HG03442 (cell line): ENCODE measurements around the gene SLC25A41.
A peak's percentile ranks its signal among the peaks of the same experiment; 100 is the strongest.

Experiments
- ATAC-seq: cut with Tn5 transposase; IDR thresholded peaks from one replicate; pipeline ENCODE4 v1.9.1; 2021; ENCODE audit warnings: mild to moderate bottlenecking, moderate library complexity; ENCODE audit not compliant: unreplicated experiment

Gene SLC25A41

DNA sequence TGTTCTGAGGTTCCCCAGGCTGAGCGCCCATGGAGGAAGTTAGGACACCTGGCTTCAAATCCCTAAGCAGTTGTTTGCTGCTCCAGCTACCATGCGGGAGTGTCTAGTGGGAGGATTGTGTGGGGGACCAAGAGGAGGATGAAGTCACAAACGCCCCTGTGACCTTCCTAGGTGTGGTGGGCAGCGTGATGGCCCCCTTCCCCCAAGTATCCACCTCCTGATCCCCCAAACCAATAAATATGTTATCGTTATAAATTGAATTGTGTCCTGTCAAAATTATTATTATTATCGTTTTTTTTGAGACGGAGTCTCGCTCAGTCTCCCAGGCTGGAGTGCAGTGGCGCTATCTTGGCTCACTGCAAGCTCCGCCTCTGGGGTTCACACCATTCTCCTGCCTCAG lies at the start of gene SLC25A41:
TSS of gene SLC25A41 (minus strand) at position 101 of the 400 bp plus-strand sequence. CDS start at position 31, 70 bp downstream.
- no peak for ATAC-seq

DNA sequence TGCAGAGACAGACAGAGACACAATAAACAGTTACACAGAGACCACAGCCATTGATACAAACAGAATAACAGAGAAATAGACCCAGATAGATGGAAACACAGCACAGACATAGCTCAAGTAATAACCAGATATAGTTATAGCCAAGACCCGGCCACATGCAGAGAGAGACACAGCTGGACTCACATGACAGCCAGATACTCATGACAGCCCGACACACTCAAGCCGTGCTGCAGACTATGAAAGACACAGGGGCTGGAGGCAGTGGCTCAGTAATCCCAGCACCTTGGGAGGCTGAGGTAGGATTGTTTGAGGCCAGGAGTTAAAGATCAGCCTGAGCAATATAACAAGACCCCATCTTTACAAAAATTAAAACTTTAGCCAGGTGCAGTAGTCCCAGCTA lies 49.7 kb upstream of the SLC25A41 start:
- ATAC-seq: no peak

DNA sequence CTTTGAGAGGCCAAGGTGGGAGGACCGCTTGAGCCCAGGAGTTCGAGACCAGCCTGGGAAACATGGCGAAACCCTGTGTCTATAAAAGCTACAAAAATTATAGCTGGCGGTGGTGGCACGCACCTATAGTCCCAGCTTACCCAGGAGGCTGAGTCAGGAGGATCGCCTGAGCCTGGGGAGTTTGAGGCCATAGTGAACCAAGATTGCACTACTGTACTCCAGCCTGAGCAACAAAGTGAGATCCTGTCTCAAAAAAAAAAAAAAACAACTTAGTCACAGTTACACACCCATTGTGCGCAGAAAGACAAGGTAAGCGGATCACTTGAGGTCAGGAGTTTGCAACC lies 48.8 kb upstream of the SLC25A41 start:
- no peak for ATAC-seq

DNA sequence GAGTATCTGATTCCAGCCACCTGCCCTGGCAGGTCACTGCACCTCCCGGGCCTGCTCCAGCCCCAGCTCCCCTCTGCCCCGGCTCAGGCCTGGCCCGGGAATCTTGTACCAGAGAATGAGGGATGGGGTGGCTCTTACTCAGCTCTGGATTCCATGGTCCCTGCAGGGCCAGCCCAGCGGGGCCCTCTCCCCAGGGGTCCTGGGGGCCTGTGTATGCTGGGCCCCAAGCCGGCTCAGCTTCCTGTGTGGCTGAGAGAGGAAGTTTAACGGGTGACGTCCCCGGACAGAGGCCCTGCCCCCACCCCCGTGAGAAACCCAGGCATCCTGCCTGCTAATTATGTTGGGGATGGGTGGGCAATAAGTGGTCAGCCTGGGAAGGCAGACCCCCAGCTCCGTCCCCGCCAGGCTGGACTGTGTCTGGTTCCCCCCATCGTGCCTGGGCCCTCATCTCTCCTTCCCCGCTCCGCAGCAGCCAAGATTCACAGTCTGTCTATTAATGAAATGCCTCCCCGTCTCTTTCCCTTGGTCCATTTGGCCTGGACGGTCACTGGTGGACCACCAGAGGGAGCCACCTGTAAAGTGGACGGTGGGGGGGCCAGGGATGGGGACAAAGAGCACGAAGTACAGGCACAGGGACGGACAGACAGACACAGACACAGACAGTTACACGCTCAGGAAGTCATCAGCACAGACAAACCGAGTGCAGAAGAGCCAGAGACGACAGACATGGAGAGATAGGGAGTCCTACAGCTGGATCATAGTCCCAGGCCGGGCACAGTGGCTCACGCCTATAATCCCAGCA lies 48.2 kb upstream of the SLC25A41 start, which contains the start of gene DENND1C:
TSS of gene DENND1C (minus strand) at position 247 of the 802 bp plus-strand sequence. CDS start at position 155, 92 bp downstream.
- ATAC-seq: peak; percentile 54

DNA sequence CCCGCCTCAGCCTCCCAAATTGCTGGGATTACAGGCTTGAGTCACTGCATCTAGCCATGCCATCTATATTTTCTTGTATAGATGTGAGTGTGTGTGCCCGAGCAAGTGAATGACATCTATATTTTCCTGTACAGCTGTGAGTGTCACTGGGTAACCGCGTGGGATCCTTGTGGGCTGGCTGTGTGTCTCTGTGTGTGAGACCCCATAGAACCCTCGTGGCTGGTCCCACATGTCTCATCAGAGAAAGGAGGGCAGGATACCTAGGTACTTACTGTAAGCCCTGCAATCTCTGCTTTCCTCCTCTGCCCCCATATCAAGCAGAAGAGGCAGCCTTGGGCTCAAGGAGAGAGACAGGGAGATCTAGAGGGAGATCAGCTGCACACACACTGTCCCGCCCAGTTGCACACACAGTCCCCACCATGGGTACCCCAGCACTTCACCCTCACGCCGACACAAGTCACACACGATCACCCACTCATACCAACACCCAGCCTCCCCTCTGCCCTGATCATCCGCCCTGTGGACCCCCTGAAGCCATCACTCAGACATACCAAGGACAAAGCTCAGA lies 47.4 kb upstream of the SLC25A41 start:
- ATAC-seq: no peak

DNA sequence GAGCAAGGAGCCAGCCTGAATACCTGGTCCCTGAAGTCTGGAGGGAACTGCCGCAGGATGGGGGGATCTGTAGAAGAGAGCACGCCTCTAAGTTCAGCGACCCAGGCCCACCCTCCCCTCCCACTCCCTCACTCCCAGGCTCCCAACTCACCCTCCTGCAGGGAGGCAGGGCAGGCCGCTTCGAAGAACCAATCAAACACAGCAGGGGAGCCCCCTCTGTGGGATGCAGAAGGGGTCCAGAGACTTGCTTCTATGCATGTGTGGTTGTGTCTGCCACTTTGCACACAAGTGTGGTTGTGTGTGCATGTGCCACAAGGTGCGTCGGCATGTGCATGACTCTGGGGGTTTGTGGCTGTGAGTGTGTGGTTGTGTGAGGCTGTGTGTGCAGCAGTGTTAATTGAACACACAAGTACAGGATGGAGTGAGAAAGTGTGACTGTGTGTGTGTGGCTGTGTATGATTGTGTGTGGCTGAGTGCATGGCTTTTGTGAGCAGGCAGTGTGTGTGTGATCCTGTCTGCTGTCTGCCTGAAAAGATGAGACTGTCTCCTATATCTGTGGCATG lies 46.4 kb upstream of the SLC25A41 start:
- no peak for ATAC-seq

DNA sequence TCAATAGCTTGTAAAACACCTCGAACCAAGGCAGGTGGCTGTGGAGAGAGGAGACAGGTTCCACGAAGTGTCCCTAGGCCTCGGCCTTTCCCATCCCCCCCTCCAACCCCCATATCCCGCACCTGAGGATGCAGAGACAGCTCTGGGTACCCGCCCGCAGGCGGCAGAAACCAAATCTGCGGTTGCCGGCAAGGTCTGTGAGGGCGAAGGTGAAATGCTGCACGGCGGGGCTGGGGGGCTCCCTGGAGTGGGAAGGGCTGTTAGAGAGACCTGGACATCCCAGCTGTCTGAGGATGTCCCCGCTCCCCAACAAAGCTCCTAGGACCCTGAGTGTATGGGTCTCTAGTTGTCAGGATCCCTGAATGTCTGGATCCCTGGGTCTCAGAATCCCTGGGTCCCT lies 45.3 kb upstream of the SLC25A41 start:
- no peak for ATAC-seq

DNA sequence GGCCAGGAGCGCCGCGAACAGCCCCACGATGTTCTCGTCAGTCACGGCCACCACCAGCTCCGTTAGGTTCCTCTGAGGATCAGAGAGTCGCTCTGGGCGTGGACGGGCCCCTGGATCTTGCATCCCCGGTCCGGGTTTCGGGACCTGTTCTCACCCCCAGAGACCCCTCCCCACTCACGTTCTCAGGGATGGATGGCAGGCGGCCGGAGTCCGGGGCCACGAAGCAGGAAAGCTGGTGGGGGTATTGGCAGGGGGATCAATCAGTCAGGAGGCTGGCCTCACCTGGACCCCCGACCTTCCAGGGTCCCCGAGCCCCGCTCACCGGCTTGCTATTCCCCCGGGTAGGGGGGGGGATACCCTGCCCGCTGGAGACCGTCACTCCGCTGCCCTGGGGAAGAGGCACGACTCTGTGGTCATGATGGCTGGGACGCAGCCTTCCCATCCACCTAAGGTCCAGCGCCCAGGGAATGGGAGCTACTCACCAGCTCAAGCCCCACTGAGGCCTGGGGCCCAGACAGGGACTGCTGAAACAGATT lies 43.4 kb upstream of the SLC25A41 start:
- no peak for ATAC-seq

DNA sequence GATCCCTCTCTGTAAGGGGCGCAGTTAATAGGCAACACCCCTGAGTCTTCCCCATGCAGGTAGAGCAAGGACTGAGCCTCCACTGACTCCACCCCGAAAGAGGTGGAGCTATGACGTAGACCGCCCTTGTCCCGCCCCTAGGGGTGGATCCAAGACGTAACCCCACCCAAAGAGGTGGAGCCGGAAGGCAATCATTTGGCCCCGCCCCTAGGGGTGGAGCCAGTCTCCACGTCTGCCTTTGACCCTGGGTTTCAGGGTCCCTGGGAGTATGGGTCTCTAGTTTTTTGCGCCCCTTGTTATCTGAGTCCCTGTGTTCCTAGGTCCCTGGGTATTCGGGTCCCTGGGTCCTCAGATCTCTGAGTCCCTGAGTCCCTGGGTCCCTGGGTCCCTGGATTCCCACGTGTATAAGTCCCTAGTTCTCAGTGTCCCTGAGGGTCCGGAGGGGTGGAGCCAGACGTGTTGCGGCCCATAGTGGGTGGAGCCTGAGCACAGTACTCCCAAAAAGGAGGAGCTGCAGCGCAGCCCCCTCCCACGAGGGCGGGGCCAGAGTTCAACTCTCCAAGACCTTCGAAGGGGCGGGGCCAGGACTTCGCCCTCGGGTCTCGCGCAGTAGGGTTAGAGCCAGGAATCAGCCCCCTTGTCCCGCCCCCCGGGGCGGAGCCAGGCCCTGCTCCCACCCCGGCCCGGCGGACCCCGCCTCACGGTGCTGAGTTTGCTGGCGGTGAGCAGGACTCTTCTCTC lies 42.8 kb upstream of the SLC25A41 start:
- no peak for ATAC-seq

DNA sequence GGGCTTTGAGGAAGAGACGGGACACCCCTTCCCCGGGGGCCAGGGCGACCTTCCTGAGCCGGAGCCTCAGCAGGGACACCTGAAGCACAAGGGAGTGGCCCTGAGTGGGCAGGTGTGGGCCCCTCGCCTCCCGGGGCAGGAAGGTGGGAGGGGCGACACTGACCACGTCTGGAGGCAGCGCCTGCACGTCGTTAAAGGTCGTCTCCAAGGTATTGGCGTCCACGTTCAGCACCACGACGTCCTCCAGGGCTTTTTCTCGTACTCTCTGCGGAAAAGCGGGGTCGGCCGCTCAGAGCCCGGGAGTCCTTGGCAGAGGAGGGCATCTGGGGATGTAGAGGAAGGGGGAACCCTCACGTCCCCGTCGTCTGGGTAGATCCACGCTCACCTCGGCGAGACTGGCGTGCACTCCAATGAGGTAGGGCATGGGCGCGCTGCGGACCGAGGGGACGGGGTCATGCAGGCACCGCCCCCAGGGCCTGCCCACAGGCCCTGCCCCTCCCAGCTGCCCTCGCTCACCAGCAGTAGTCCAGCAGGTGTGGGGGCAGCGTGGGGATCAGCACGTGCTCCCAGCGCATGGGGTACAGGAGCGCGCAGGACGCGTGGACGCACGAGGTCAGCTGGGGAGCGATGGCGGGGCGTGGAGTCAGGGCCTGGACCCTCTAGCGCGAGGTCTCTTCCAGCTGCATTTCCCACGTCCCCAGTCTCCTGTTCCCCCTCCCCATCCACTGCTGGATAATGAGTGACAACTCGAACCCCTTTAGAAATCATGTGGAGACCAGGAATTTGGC lies 42.0 kb upstream of the SLC25A41 start:
- no peak for ATAC-seq

DNA sequence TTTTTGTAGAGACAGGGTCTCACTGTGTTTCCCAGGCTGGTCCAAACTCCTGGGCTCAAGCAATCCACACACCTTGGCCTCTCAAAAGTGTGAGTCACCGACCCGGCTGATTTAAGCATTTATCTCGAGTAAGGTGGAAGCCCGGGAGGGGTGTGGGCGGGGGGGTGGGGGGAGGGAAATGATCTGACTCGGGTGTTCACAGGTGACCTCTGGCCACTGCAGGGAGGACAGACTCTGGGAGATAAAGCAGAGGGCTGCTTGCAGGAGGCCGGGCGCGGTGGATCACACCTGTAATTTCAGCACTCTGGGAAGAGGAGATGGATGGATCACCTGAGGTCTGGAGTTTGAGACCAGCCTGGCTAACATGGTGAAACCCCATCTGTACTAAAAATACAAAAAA lies 40.1 kb upstream of the SLC25A41 start:
- ATAC-seq: no peak

DNA sequence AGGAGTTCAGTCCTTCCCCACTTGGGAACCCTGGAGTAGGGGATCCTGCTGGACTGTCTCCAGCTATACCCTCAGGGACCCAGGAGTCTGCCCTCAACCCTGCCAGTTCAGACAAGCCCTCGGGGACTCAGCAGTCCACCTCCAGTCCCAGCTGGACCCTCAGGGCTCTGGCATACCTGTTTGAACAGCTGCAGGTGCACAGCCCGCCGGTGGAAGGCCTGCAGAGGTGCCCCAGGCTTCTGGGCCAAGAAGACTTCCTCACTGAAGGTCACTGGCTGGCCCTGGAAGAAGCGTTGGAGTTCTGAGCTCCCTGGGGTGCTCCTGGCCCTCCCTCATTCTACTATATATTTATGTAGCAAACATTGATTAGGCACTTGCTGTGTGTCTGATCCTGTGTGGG lies 39.1 kb upstream of the SLC25A41 start:
- ATAC-seq: no peak

DNA sequence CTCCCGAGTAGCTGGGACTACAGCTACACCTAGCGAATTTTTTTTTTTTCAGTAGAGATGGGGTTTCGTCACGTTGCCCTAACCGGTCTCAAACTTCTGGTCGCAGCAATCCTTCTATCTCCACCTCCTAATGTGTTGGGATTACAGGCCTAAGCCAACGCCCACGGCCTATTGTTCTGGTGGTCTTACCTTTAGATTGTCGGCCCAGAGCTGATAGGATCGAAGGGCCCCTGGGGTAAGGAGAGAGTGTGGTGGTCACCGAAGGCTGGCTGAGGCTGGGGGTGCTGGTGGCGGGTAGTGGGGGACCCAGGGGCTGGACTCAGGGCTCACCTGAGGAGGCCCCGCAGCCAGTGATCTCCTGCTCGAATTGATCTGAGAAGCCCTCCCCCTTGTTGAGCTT lies 37.5 kb upstream of the SLC25A41 start:
- ATAC-seq: no peak

DNA sequence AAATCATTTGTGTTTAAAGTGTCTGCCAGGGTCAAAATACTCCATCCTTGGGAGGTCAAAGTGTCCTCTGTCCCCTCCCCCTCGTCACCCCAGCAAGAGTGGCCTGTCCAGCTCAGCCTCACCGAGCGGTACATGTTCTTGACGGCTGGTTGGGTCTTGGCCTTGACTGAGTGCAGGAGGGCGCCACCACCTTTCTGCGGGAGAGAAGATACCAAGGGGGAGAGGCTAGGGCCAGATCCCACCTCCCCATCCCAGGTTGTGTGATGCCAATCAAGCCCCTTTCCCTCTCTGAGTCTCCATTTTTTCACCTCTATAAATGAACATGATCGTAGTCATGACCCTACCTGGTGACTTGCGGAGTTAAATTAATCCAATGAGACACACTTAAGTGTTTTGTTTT lies 36.6 kb upstream of the SLC25A41 start:
- no peak for ATAC-seq

DNA sequence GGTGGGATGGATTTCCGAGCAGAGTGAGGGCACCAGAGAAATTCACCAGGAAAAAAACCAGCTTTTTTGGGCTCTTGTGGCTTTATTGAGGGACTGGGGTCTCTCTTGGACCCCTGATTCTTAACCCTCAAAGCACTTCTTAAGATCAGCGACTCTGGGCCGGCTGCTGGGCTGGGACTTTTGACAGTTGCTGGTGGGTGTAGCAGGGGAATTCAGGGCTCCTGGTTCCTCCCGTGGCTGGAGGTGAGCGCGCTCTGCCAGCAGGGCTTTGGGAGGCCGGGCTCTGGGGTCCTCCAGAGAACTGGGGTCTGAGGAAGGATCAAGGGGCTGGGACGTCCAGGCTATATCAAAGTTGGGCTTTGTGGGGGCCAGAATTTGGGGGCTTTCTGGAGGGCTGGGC lies 33.8 kb upstream of the SLC25A41 start:
- no peak for ATAC-seq

DNA sequence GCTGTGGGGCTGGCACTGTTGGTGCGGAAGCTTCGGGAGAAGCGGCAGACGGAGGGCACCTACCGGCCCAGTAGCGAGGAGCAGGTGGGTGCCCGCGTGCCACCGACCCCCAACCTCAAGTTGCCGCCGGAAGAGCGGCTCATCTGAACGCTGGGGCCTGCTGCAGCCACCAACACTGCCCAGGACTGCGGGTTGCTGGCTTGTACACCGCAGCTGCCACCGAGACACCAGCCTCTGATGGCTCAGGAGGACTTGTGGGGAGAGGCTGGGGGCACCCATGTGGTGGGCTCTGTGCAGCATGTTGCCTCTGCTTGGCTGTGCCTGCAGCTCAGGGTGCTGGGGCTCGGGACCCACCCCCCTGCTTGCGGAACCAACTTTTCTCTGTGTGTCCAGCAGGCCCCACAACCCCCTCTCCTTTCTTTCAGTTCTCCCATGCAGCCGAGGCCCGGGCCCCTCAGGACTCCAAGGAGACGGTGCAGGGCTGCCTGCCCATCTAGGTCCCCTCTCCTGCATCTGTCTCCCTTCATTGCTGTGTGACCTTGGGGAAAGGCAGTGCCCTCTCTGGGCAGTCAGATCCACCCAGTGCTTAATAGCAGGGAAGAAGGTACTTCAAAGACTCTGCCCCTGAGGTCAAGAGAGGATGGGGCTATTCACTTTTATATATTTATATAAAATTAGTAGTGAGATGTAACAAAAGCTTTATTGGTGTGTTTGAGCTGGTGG lies 33.1 kb upstream of the SLC25A41 start:
- ATAC-seq: no peak

DNA sequence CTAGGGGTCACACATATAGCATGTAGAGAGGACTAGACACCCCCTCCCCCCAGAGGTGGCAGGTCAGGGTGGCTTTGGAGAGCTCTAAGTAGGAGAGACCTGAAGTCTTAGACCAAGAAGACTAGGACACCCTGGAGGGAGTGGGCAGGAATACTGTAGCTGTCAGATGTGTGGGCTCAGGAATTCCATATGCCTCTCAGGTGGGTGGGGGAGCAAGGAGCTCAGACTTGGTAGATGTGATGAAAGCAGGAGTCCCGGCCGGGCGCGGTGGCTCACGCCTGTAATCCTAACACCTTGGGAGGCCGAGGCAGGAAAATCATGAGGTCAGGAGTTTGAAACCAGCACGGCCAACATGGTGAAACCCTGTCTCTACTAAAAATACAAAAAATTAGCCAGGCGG lies 32.1 kb upstream of the SLC25A41 start:
- ATAC-seq: no peak

DNA sequence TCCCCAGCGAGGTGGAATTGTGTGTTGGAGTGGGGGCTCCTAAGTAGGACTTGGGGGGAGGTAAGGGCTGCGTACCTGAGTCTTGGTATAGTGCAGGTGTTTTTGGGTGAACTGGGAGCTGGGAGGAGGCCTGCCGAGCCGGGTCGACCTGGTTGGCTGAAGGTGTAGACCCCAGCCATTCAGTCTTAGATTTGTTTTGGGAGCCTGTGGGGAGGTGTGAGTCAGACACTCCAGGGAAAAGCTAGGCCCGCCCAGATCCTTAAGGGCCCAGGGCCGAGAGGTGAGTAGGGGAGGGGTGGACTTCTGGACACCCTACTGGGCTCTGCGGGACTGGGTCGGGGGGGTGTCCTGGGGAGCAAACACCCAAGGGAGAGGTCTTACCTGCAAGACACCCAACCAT lies 31.4 kb upstream of the SLC25A41 start:
- no peak for ATAC-seq

DNA sequence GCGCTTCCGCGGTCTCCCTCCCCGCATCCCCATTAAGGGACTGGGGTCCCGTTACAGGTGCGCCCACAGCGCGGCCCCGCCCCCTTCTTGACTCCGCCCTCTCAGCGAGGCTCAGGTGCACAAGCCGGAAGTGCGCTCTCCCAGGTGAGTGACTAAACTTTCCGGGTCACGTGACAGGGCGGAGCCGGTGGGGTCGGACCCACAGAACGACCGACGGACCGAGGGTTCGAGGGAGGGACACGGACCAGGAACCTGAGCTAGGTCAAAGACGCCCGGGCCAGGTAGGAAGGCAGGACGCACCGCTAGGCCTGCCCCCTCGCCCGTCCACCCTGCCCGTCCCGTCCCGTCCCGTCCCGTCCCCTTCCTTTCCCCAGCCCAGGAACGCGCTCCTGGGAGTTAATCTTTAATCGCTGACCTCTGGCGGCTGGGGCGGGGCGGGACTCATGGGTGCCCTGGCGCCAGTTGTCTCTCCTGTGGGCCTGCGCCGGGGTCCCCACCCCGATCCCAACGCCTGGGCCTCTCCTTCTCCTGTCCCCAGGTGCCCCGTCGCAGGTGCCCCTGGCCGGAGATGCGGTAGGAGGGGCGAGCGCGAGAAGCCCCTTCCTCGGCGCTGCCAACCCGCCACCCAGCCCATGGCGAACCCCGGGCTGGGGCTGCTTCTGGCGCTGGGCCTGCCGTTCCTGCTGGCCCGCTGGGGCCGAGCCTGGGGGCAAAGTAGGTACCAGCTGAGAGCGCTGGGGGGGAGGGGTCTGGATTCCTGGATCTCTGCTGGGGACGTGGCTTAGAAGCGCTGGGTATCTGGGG lies 30.7 kb upstream of the SLC25A41 start, which contains the start of gene CRB3:
TSS of gene CRB3 (plus strand) at position 202 of the 804 bp plus-strand sequence. CDS start at position 633, 431 bp downstream.
- ATAC-seq: no peak
